Peyer's patch (tissue), 4 donors: ENCODE data around the gene DALRD3. TPM values are rescaled to one million over a fixed set of nuclear protein-coding genes. Genes with fewer than 3 reads are reported as not detected.

Experiments used
- DNase-seq, 3 donors: peaks; one replicate each; pipeline ENCODE4 v3.0.0-alpha.2; 2017 to 2019
- H3K27ac ChIP-seq, 4 donors: fragments of 200-600 bp; sonication (generic); one replicate each; pipeline ENCODE4 v1.5.1; 2016 to 2019
- H3K27me3 ChIP-seq, 2 donors: fragments of 200-600 bp; sonication (generic); one replicate each; pipeline ENCODE4 v1.5.1; 2019
- H3K36me3 ChIP-seq, 3 donors: fragments of 200-600 bp; sonication (generic); one replicate each; pipeline ENCODE4 v1.5.1; 2016 to 2019
- H3K4me1 ChIP-seq, 4 donors: fragments of 200-600 bp; sonication (generic); one replicate each; pipeline ENCODE4 v1.5.1; 2016 to 2019
- H3K4me3 ChIP-seq, 4 donors: fragments of 200-600 bp; sonication (generic); 1 replicate in 3 of 4; 2 replicates in 1 of 4; pipeline ENCODE4 v1.5.1; 2016 to 2019; ENCODE audit warnings: mild to moderate bottlenecking in 1 of 4
- H3K9me3 ChIP-seq, 4 donors: fragments of 200-600 bp; sonication (generic); one replicate each; pipeline ENCODE4 v1.5.1; 2016 to 2019; ENCODE audit warnings: mild to moderate bottlenecking in 1 of 4
- POLR2A ChIP-seq, 2 donors: fragments of 450-650 bp; IDR thresholded peaks; one replicate each; pipeline ENCODE4 v1.5.1; 2017; ENCODE audit warnings: antibody characterized with exemption in 2 of 2, mild to moderate bottlenecking in 2 of 2, moderate library complexity in 2 of 2
- total RNA-seq, 4 donors: library from RNA; depleted of rRNA; stranded (reverse); fragments of >200 nt; gene quantifications; one replicate each; pipeline ENCODE4 v1.1.0, GENCODE V29; 2016
- TF ChIP-seq, protein P1 (sequence below), 6 experiments: fragments of 450-650 bp in 4 of 6; fragments of 200-600 bp in 2 of 6; sonication (generic) in 1 of 6; IDR thresholded peaks; one replicate each; pipeline ENCODE4 v1.5.1; 2017 to 2019; ENCODE audit warnings: antibody characterized with exemption in 6 of 6, mild to moderate bottlenecking in 3 of 6, moderate library complexity in 1 of 6

The DALRD3 gene
- total RNA-seq, 4 donors from 2014 or later = 31.4 to 49.5 (median 33.1) TPM

GRCh38 chr3:49021213-49021812 is 2.9 kb upstream of the DALRD3 start:
- Histone ChIP-seq H3K27me3 (no peaks in the 10 kb centered on the region), H3K4me1 (peaks cover 0 to 42% (median 30%) of the 10 kb centered on the region in 4 donors), H3K4me3 (peak overlapping the region; percentile 73 to 95 (median 84)), H3K9me3 (no peaks in the 10 kb centered on the region), H3K27ac (peak overlapping the region; percentile 99 to 100 (median 100)), H3K36me3 (peaks cover 0 to 35% (median 0%) of the 10 kb centered on the region in 3 donors)
- peak; percentile 100 for DNase-seq
- TF ChIP-seq, protein P1, sequence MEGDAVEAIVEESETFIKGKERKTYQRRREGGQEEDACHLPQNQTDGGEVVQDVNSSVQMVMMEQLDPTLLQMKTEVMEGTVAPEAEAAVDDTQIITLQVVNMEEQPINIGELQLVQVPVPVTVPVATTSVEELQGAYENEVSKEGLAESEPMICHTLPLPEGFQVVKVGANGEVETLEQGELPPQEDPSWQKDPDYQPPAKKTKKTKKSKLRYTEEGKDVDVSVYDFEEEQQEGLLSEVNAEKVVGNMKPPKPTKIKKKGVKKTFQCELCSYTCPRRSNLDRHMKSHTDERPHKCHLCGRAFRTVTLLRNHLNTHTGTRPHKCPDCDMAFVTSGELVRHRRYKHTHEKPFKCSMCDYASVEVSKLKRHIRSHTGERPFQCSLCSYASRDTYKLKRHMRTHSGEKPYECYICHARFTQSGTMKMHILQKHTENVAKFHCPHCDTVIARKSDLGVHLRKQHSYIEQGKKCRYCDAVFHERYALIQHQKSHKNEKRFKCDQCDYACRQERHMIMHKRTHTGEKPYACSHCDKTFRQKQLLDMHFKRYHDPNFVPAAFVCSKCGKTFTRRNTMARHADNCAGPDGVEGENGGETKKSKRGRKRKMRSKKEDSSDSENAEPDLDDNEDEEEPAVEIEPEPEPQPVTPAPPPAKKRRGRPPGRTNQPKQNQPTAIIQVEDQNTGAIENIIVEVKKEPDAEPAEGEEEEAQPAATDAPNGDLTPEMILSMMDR (IDR thresholded peaks at IDR 0.05) = peak in 1 of 6 experiments; percentile 2
- peak; percentile 99 to 100 for TF ChIP-seq POLR2A (IDR thresholded peaks at IDR 0.05)

DNA sequence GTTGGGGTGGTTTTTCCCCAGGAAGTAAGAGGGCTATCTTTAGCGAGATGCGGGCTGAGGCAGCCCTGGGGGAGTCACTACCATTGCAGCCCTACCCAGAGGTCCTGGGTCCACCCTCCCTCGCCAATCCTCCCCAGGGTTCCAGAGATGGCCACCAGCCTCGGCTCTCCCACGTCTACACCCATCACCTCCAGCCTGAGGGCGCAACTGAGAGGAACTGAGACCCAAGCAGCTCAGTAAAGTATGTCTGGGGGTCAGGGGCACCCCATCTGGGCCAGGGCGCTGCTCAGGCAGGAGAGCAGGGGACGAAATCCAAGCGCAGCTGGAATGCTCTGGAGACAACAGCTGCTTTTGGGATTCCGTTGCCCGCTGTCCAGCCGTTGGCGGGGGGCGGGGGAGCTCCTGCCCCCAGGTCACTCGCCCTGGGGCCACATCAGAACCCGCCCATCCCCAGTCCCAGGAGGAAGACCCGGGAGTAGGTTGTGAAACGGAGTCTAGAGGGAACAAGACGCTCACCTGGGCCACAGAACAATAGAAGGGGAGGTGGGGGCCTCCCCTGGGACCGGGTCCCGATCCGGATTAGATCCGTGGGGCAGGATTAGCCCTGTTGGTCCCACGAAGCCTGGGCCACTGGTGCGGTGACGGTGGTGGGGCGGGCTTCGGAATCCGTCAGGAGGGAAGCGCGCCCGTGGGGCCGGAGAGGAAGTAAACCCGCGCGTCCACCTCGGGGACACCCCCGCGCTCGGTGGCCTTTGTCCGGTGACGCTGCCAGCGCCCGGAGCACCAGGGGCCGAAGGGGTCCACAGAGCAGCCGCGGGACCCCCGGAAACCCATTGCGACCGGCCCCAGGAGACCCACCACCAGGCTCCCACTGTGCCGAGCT is 2.2 kb upstream of the DALRD3 start:
- no peaks in the 10 kb centered on the region for H3K9me3 ChIP-seq
- no peaks in the 10 kb centered on the region for H3K27me3 ChIP-seq
- H3K36me3 ChIP-seq = peaks cover 0 to 36% (median 0%) of the 10 kb centered on the region in 3 donors
- H3K4me3 ChIP-seq = peak overlapping the region; percentile 73 to 95 (median 84)
- peak; percentile 61 to 84 (median 84) for DNase-seq
- TF ChIP-seq, protein P1 (IDR thresholded peaks at IDR 0.05) = no peak
- TF ChIP-seq POLR2A (IDR thresholded peaks at IDR 0.05) = no peak
- H3K27ac ChIP-seq = peak overlapping the region; percentile 99 to 100 (median 100)
- peaks cover 0 to 42% (median 30%) of the 10 kb centered on the region in 4 donors for H3K4me1 ChIP-seq

DNA sequence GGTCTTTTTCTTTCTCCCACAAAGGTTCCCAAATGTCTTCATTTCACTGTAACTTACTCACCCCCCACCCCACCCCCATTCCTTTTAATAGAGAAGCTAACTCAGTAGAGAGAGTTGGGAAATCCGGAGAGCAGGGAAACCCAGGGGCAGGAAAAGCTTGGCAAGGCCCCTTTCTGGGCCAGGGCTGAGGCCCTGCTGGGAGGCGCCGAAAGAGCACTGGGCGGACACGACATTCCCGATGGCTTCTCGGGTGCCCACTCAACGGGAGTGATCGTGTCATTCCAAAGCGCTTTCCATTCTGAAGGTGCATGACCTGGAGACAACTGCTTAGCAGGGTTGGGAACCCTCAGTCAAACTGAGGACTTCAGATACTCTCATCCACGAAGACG is 1.6 kb upstream of the DALRD3 start:
- Histone ChIP-seq H3K4me3 (peak overlapping the region; percentile 73 to 95 (median 84)), H3K4me1 (peaks cover 0 to 42% (median 28%) of the 10 kb centered on the region in 4 donors), H3K27me3 (no peaks in the 10 kb centered on the region), H3K27ac (peak overlapping the region; percentile 99 to 100 (median 100)), H3K9me3 (no peaks in the 10 kb centered on the region), H3K36me3 (peaks cover 0 to 36% (median 0%) of the 10 kb centered on the region in 3 donors)
- TF ChIP-seq POLR2A (IDR thresholded peaks at IDR 0.05) = no peak
- TF ChIP-seq, protein P1 (IDR thresholded peaks at IDR 0.05) = no peak
- DNase-seq = no peak

DNA sequence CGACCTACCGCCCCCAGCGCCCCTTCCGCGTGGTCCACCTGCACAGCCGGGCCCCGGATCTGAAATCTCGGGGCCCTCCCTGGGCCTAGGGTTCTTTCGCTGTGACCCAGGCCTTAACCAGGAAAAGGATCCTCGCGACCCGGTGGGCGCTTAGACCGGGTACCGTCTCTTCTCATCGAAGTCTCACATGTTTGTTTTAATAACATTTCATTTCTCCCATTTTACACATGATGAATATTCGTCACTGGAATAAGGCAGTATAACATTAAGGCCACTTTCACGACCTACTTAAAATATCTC is 277 bp upstream of the DALRD3 start:
- DNase-seq = no peak
- Histone ChIP-seq H3K4me1 (peaks cover 0 to 42% (median 28%) of the 10 kb centered on the region in 4 donors), H3K27ac (peak overlapping the region; percentile 72 to 100 (median 93)), H3K9me3 (no peaks in the 10 kb centered on the region), H3K36me3 (peaks cover 0 to 36% (median 0%) of the 10 kb centered on the region in 3 donors), H3K4me3 (peak overlapping the region; percentile 74 to 92 (median 86)), H3K27me3 (no peaks in the 10 kb centered on the region)
- TF ChIP-seq POLR2A (IDR thresholded peaks at IDR 0.05) = no peak
- TF ChIP-seq, protein P1 (IDR thresholded peaks at IDR 0.05) = no peak

GRCh38 chr3:49017229-49017970 is 980 bp downstream of the DALRD3 start:
- H3K27ac ChIP-seq = peak overlapping the region; percentile 72 to 100 (median 93)
- DNase-seq = peak in 2 of 3 donors; percentile 71 to 75
- H3K27me3 ChIP-seq = no peaks in the 10 kb centered on the region
- H3K4me1 ChIP-seq = peaks cover 0 to 38% (median 20%) of the 10 kb centered on the region in 4 donors
- H3K36me3 ChIP-seq = peaks cover 0 to 40% (median 0%) of the 10 kb centered on the region in 3 donors
- peak; percentile 33 to 40 for TF ChIP-seq POLR2A (IDR thresholded peaks at IDR 0.05)
- TF ChIP-seq, protein P1 (IDR thresholded peaks at IDR 0.05) = no peak
- H3K9me3 ChIP-seq = no peaks in the 10 kb centered on the region
- peak overlapping the region; percentile 74 to 92 (median 86) for H3K4me3 ChIP-seq
